WTC11 (cell line): ENCODE data around the gene TFDP1. TPM values are rescaled to one million over a fixed set of nuclear protein-coding genes. Genes with fewer than 3 reads are reported as not detected.
A peak's percentile ranks its signal among the peaks of the same experiment; 100 is the strongest.

Experiments used
- ATAC-seq: fragments of 200-7000 bp; cut with Tn5 transposase; 2 replicates; pipeline ENCODE4 v1.10.0; 2021; ENCODE audit warnings: mild to moderate bottlenecking, moderate library complexity
- CTCF ChIA-PET: fragments of 300-600 bp; sonication (Branson Sonifier 250); formaldehyde crosslinking; loops from one replicate; lab custom pipeline; 2021; ENCODE audit warnings: antibody characterized with exemption; lab: Charles Lee
- POLR2A ChIA-PET: fragments of 350-600 bp; sonication (Branson Sonifier 250); formaldehyde crosslinking; loops from one replicate; lab custom pipeline; 2021; ENCODE audit warnings: antibody characterized with exemption; lab: Charles Lee
- DNase-seq: peaks from one replicate; pipeline ENCODE4 v3.0.0; 2021; ENCODE audit warnings: low spot score
- H3K27ac Mint-ChIP-seq: 2 replicates; pipeline ENCODE4 v1.8.0; 2021; ENCODE audit warnings: mixed read lengths
- H3K27me3 Mint-ChIP-seq: 2 replicates; pipeline ENCODE4 v1.8.0; 2021; ENCODE audit warnings: low read depth, mild to moderate bottlenecking, moderate library complexity, mixed read lengths
- H3K36me3 Mint-ChIP-seq: 2 replicates; pipeline ENCODE4 v1.8.0; 2021; ENCODE audit warnings: mixed read lengths
- H3K4me1 Mint-ChIP-seq: 2 replicates; pipeline ENCODE4 v1.8.0; 2022; ENCODE audit warnings: mixed read lengths
- H3K4me3 Mint-ChIP-seq: 2 replicates; pipeline ENCODE4 v1.8.0; 2021; ENCODE audit warnings: mild to moderate bottlenecking, moderate library complexity, mixed read lengths
- H3K9me3 Mint-ChIP-seq: 2 replicates; pipeline ENCODE4 v1.8.0; 2021; ENCODE audit warnings: mixed read lengths
- FOXP1 ChIP-seq: sonication (generic); formaldehyde crosslinking; IDR thresholded peaks from 2 replicates; pipeline ENCODE4 v1.8.0; 2022; ENCODE audit warnings: missing genetic modification reagents, mild to moderate bottlenecking, moderate library complexity, borderline replicate concordance
- JUN ChIP-seq: sonication (generic); formaldehyde crosslinking; IDR thresholded peaks from 2 replicates; pipeline ENCODE4 v1.8.0; 2023; ENCODE audit warnings: mild to moderate bottlenecking, missing genetic modification reagents
- KAT7 ChIP-seq: sonication (generic); formaldehyde crosslinking; IDR thresholded peaks from 2 replicates; pipeline ENCODE4 v1.8.1; 2023; ENCODE audit warnings: missing genetic modification reagents, mild to moderate bottlenecking, borderline replicate concordance
- MYBL2 ChIP-seq: sonication (generic); formaldehyde crosslinking; IDR thresholded peaks from 2 replicates; pipeline ENCODE4 v1.8.1; 2023; ENCODE audit warnings: mild to moderate bottlenecking, moderate library complexity, missing genetic modification reagents
- NR3C1 ChIP-seq: sonication (generic); formaldehyde crosslinking; conservative IDR thresholded peaks from 2 replicates; pipeline ENCODE4 v1.8.1; 2023; ENCODE audit warnings: low read depth, mild to moderate bottlenecking, missing genetic modification reagents
- total RNA-seq: library from RNA; stranded (reverse); gene quantifications from 3 replicates; pipeline ENCODE4 v1.2.3, GENCODE V29; 2021
- TF ChIP-seq, protein P1 (sequence below): sonication (generic); formaldehyde crosslinking; IDR thresholded peaks from 2 replicates; pipeline ENCODE4 v1.8.1; 2022; ENCODE audit warnings: low read depth, mild to moderate bottlenecking, moderate library complexity, missing genetic modification reagents, borderline replicate concordance
- TF ChIP-seq, protein P2 (sequence below): sonication (generic); formaldehyde crosslinking; IDR thresholded peaks from 2 replicates; pipeline ENCODE4 v1.8.0; 2022; ENCODE audit warnings: missing genetic modification reagents
- TF ChIP-seq, protein P3 (sequence below): fragments of 250-450 bp; sonication (Bioruptor Pico); IDR thresholded peaks from 2 replicates; pipeline ENCODE4 v1.9.0; 2021; ENCODE audit warnings: moderate library complexity, mild to moderate bottlenecking, inconsistent platforms, borderline replicate concordance
- TF ChIP-seq, protein P4 (sequence below): fragments of 250-450 bp; sonication (Bioruptor Pico); IDR thresholded peaks from 2 replicates; pipeline ENCODE4 v1.8.0; 2021; ENCODE audit warnings: mild to moderate bottlenecking
- TF ChIP-seq, protein P5 (sequence below): sonication (generic); formaldehyde crosslinking; IDR thresholded peaks from 2 replicates; pipeline ENCODE4 v1.8.1; 2023; ENCODE audit warnings: mild to moderate bottlenecking, missing genetic modification reagents
- TF ChIP-seq, protein P6 (sequence below): fragments of 250-450 bp; sonication (Bioruptor Pico); IDR thresholded peaks from 2 replicates; pipeline ENCODE4 v1.9.0; 2021; ENCODE audit warnings: mild to moderate bottlenecking, borderline replicate concordance
- TF ChIP-seq, protein P7 (sequence below): sonication (generic); formaldehyde crosslinking; IDR thresholded peaks from 2 replicates; pipeline ENCODE4 v1.8.1; 2022; ENCODE audit warnings: mild to moderate bottlenecking, moderate library complexity, missing genetic modification reagents

Gene TFDP1
- total RNA-seq, 1 experiment from 2014 or later = 61.2 TPM

DNA sequence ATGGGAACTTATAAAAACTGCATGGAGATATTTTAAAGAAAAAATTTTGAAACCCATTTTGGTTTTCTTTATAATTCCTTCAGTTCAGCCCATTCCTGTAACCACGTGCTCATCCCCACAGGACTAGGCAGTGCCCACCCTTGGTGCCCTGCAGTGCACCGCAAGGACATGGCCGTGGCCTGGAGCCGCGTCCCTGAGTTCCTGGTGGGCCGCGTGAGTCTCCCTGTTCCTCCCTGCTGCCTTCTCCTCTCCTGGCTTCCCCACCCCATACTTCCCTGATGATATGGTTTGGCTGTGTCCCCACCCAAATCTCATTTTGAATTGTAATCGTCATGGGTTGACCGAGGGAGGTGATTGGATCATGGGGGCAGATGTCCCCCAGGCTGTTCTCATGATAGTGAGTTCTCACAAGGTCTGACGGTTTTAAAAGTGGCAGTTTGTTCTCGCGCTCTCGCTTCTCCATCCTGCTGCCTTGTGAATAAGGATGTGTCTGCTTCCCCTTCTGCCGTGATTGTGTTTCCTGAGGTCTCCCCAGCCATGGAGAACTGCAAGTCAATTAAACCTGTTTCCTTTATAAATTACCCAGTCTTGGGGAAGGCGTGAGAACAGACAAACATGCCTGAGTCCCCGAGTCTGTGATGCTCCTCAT, 31.6 kb upstream of the TFDP1 start:
- ChIA-PET POLR2A (no interaction called here), CTCF (interaction anchor here (1.1 to 1.6 kb wide), 2 partner anchors 9 to 159 kb away, joined by 4 to 10 read pairs (median 6); no protein-coding TSS in a partner anchor)
- no peak overlapping the region for H3K4me3 Mint-ChIP-seq
- H3K4me1 Mint-ChIP-seq = peaks cover 10% of the 10 kb centered on the region
- H3K36me3 Mint-ChIP-seq = no peaks in the 10 kb centered on the region; the same call in 1 of the 2 replicates
- TF ChIP-seq NR3C1 (CRISPR knock-in tag) = no peak
- TF ChIP-seq, protein P1, sequence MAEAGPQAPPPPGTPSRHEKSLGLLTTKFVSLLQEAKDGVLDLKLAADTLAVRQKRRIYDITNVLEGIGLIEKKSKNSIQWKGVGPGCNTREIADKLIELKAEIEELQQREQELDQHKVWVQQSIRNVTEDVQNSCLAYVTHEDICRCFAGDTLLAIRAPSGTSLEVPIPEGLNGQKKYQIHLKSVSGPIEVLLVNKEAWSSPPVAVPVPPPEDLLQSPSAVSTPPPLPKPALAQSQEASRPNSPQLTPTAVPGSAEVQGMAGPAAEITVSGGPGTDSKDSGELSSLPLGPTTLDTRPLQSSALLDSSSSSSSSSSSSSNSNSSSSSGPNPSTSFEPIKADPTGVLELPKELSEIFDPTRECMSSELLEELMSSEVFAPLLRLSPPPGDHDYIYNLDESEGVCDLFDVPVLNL (CRISPR knock-in tag) = no peak
- TF ChIP-seq, protein P2, sequence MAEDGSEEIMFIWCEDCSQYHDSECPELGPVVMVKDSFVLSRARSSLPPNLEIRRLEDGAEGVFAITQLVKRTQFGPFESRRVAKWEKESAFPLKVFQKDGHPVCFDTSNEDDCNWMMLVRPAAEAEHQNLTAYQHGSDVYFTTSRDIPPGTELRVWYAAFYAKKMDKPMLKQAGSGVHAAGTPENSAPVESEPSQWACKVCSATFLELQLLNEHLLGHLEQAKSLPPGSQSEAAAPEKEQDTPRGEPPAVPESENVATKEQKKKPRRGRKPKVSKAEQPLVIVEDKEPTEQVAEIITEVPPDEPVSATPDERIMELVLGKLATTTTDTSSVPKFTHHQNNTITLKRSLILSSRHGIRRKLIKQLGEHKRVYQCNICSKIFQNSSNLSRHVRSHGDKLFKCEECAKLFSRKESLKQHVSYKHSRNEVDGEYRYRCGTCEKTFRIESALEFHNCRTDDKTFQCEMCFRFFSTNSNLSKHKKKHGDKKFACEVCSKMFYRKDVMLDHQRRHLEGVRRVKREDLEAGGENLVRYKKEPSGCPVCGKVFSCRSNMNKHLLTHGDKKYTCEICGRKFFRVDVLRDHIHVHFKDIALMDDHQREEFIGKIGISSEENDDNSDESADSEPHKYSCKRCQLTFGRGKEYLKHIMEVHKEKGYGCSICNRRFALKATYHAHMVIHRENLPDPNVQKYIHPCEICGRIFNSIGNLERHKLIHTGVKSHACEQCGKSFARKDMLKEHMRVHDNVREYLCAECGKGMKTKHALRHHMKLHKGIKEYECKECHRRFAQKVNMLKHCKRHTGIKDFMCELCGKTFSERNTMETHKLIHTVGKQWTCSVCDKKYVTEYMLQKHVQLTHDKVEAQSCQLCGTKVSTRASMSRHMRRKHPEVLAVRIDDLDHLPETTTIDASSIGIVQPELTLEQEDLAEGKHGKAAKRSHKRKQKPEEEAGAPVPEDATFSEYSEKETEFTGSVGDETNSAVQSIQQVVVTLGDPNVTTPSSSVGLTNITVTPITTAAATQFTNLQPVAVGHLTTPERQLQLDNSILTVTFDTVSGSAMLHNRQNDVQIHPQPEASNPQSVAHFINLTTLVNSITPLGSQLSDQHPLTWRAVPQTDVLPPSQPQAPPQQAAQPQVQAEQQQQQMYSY = no peak
- no peak for TF ChIP-seq MYBL2 (CRISPR knock-in tag)
- TF ChIP-seq FOXP1 (CRISPR knock-in tag) = no peak
- TF ChIP-seq, protein P3, sequence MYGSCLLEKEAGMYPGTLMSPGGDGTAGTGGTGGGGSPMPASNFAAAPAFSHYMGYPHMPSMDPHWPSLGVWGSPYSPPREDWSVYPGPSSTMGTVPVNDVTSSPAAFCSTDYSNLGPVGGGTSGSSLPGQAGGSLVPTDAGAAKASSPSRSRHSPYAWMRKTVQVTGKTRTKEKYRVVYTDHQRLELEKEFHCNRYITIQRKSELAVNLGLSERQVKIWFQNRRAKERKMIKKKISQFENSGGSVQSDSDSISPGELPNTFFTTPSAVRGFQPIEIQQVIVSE (CRISPR knock-in tag) = no peak
- TF ChIP-seq, protein P4, sequence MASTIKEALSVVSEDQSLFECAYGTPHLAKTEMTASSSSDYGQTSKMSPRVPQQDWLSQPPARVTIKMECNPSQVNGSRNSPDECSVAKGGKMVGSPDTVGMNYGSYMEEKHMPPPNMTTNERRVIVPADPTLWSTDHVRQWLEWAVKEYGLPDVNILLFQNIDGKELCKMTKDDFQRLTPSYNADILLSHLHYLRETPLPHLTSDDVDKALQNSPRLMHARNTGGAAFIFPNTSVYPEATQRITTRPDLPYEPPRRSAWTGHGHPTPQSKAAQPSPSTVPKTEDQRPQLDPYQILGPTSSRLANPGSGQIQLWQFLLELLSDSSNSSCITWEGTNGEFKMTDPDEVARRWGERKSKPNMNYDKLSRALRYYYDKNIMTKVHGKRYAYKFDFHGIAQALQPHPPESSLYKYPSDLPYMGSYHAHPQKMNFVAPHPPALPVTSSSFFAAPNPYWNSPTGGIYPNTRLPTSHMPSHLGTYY = no peak
- H3K27ac Mint-ChIP-seq = peak overlapping the region; percentile 50; the same call in 1 of the 2 replicates
- no peaks in the 10 kb centered on the region for H3K9me3 Mint-ChIP-seq
- DNase-seq = no peak
- no peak for ATAC-seq
- H3K27me3 Mint-ChIP-seq = no peaks in the 10 kb centered on the region

DNA sequence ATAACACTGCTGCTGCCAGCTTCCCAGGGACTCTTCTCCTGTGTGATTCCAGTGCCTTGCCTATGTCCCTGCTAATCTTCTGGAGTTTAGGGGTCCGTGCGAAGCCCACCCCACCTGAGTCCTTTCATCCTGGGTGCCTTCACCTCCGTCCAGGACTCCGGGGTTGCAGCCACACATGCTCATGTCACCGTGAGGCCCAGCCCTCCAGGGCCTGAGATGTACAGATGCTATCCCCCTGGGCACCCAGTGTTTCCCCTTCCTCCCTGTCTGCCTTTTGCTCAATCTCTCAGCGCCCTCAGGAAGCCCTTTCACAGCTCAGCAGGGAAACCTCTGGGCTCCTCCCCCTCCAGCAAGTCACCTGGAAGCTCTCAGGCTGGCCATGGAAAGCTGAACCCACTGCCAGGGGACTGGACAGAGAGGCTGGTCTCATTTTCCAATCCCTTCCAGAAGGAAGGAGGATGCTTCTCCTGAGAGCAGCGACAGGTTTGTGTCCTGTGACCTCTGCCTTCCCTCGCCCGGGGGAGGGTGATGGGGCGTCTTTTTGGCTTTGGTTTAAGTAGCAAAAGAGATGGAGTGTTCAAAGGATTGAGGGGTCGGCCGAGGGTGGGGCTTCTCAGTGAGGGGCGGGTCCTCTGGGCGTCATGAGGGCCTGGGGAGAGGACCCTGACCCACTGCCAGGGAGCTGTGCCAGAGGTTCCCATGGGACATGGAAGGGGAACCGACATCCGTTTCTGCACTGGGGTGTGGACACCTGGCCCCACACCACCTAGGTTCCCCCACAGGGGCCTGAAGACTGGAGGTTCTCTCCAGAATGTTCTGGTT, 30.8 kb upstream of the TFDP1 start:
- DNase-seq (no peak), ATAC-seq (no peak)
- Mint-ChIP-seq H3K4me3 (no peak overlapping the region), H3K27me3 (no peaks in the 10 kb centered on the region), H3K27ac (peak overlapping the region; percentile 50), H3K4me1 (peaks cover 10% of the 10 kb centered on the region), H3K36me3 (no peaks in the 10 kb centered on the region; the same call in 1 of the 2 replicates), H3K9me3 (no peaks in the 10 kb centered on the region)
- ChIA-PET CTCF (interaction anchor here (1.1 to 1.6 kb wide), 2 partner anchors 9 to 160 kb away, joined by 4 to 6 read pairs; no protein-coding TSS in a partner anchor), POLR2A (no interaction called here)
- TF ChIP-seq JUN (no peak), KAT7 (no peak)
- TF ChIP-seq, protein P5, sequence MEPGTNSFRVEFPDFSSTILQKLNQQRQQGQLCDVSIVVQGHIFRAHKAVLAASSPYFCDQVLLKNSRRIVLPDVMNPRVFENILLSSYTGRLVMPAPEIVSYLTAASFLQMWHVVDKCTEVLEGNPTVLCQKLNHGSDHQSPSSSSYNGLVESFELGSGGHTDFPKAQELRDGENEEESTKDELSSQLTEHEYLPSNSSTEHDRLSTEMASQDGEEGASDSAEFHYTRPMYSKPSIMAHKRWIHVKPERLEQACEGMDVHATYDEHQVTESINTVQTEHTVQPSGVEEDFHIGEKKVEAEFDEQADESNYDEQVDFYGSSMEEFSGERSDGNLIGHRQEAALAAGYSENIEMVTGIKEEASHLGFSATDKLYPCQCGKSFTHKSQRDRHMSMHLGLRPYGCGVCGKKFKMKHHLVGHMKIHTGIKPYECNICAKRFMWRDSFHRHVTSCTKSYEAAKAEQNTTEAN (CRISPR knock-in tag) = no peak
- TF ChIP-seq, protein P6, sequence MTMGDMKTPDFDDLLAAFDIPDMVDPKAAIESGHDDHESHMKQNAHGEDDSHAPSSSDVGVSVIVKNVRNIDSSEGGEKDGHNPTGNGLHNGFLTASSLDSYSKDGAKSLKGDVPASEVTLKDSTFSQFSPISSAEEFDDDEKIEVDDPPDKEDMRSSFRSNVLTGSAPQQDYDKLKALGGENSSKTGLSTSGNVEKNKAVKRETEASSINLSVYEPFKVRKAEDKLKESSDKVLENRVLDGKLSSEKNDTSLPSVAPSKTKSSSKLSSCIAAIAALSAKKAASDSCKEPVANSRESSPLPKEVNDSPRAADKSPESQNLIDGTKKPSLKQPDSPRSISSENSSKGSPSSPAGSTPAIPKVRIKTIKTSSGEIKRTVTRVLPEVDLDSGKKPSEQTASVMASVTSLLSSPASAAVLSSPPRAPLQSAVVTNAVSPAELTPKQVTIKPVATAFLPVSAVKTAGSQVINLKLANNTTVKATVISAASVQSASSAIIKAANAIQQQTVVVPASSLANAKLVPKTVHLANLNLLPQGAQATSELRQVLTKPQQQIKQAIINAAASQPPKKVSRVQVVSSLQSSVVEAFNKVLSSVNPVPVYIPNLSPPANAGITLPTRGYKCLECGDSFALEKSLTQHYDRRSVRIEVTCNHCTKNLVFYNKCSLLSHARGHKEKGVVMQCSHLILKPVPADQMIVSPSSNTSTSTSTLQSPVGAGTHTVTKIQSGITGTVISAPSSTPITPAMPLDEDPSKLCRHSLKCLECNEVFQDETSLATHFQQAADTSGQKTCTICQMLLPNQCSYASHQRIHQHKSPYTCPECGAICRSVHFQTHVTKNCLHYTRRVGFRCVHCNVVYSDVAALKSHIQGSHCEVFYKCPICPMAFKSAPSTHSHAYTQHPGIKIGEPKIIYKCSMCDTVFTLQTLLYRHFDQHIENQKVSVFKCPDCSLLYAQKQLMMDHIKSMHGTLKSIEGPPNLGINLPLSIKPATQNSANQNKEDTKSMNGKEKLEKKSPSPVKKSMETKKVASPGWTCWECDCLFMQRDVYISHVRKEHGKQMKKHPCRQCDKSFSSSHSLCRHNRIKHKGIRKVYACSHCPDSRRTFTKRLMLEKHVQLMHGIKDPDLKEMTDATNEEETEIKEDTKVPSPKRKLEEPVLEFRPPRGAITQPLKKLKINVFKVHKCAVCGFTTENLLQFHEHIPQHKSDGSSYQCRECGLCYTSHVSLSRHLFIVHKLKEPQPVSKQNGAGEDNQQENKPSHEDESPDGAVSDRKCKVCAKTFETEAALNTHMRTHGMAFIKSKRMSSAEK (CRISPR knock-in tag) = no peak
- TF ChIP-seq, protein P2 = no peak
- TF ChIP-seq, protein P7, sequence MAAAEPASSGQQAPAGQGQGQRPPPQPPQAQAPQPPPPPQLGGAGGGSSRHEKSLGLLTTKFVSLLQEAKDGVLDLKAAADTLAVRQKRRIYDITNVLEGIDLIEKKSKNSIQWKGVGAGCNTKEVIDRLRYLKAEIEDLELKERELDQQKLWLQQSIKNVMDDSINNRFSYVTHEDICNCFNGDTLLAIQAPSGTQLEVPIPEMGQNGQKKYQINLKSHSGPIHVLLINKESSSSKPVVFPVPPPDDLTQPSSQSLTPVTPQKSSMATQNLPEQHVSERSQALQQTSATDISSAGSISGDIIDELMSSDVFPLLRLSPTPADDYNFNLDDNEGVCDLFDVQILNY (CRISPR knock-in tag) = no peak
